Measurements from ENCODE around the gene VPS51.
A peak's percentile ranks its signal among the peaks of the same experiment; 100 is the strongest.

Gene VPS51

GRCh38 chr11:65095974-65096806 lies at the start of gene VPS51:
VPS51 (plus strand) TSS chr11:65096214; CDS start chr11:65096251, 37 bp downstream.
- DNase-seq (ENCODE audit: low read depth), result peak; percentile 50

- DNase-seq (ENCODE audit: low read depth), result no peak
These were observed 48.2 kb upstream of the VPS51 start for GRCh38 chr11:65047581-65048422.

GRCh38 chr11:65051398-65051858 lies 44.6 kb upstream of the VPS51 start:
- DNase-seq (ENCODE audit: low read depth), result no peak

- no peak for DNase-seq (ENCODE audit: low read depth)
These were observed 42.0 kb upstream of the VPS51 start for GRCh38 chr11:65053827-65054508.

- no peak for DNase-seq (ENCODE audit: low read depth)
These were observed 40.5 kb upstream of the VPS51 start for GRCh38 chr11:65055538-65055937.

- DNase-seq (ENCODE audit: low read depth), result no peak
These were observed 39.0 kb upstream of the VPS51 start for GRCh38 chr11:65056999-65057398.

GRCh38 chr11:65057526-65057925 lies 38.5 kb upstream of the VPS51 start:
- no peak for DNase-seq (ENCODE audit: low read depth)

GRCh38 chr11:65058012-65058411 lies 38.0 kb upstream of the VPS51 start:
- DNase-seq (ENCODE audit: low read depth), result no peak

- no peak for DNase-seq (ENCODE audit: low read depth)
These were observed 37.5 kb upstream of the VPS51 start, which contains the start of gene NAALADL1 for GRCh38 chr11:65058419-65059054. NAALADL1 (minus strand) TSS chr11:65058553; CDS start chr11:65058521, 32 bp downstream.

- no peak for DNase-seq (ENCODE audit: low read depth)
These were observed 36.5 kb upstream of the VPS51 start for GRCh38 chr11:65059523-65059922.

GRCh38 chr11:65059959-65060824 lies 35.8 kb upstream of the VPS51 start:
- no peak for DNase-seq (ENCODE audit: low read depth)

- no peak for DNase-seq (ENCODE audit: low read depth)
These were observed 35.1 kb upstream of the VPS51 start for GRCh38 chr11:65060913-65061408.

GRCh38 chr11:65063532-65063931 lies 32.5 kb upstream of the VPS51 start:
- no peak for DNase-seq (ENCODE audit: low read depth)

- no peak for DNase-seq (ENCODE audit: low read depth)
These were observed 31.2 kb upstream of the VPS51 start for GRCh38 chr11:65064847-65065240.

GRCh38 chr11:65065851-65066250 lies 30.2 kb upstream of the VPS51 start:
- DNase-seq (ENCODE audit: low read depth), result no peak

GRCh38 chr11:65066315-65066714 lies 29.7 kb upstream of the VPS51 start:
- DNase-seq (ENCODE audit: low read depth), result no peak

- DNase-seq (ENCODE audit: low read depth), result no peak
These were observed 29.2 kb upstream of the VPS51 start for GRCh38 chr11:65066805-65067291.

- no peak for DNase-seq (ENCODE audit: low read depth)
These were observed 28.6 kb upstream of the VPS51 start for GRCh38 chr11:65067446-65067845.

- DNase-seq (ENCODE audit: low read depth), result no peak
These were observed 26.8 kb upstream of the VPS51 start for GRCh38 chr11:65069217-65069616.

- no peak for DNase-seq (ENCODE audit: low read depth)
These were observed 23.9 kb upstream of the VPS51 start for GRCh38 chr11:65071907-65072630.

Data from non-pigmented ciliary epithelial cell (primary cell).